GM12872 (cell line): ENCODE data around the gene CABLES1.

Experiments
- TF ChIP-seq, protein P1 (sequence below): IDR thresholded peaks from 3 replicates; pipeline ENCODE4 v1.5.1; 2011; ENCODE audit warnings: low read depth, mild to moderate bottlenecking, low read length, moderate library complexity; ENCODE audit not compliant: insufficient read depth

CABLES1 gene

DNA sequence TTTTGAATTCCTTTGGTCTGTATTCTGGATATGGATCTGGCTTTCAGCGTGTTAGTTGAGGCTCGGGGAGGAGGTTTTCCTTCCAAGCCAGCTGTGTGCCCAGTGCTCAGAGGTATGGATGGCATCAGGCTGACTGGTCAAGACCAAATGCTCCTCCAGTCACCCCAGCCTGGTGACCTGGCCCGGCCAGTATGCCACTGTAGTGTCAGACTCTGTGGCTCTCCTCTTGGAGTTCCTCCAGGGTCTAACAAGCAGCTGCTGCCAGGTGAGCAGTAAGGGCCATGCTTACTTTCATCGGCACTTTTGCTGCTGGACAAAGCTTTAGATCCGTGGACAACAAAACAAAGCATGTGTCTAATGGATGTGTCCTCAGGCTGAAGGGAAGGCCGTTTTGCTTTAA, 44.1 kb downstream of the CABLES1 start:
- TF ChIP-seq, protein P1, sequence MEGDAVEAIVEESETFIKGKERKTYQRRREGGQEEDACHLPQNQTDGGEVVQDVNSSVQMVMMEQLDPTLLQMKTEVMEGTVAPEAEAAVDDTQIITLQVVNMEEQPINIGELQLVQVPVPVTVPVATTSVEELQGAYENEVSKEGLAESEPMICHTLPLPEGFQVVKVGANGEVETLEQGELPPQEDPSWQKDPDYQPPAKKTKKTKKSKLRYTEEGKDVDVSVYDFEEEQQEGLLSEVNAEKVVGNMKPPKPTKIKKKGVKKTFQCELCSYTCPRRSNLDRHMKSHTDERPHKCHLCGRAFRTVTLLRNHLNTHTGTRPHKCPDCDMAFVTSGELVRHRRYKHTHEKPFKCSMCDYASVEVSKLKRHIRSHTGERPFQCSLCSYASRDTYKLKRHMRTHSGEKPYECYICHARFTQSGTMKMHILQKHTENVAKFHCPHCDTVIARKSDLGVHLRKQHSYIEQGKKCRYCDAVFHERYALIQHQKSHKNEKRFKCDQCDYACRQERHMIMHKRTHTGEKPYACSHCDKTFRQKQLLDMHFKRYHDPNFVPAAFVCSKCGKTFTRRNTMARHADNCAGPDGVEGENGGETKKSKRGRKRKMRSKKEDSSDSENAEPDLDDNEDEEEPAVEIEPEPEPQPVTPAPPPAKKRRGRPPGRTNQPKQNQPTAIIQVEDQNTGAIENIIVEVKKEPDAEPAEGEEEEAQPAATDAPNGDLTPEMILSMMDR: no peak

DNA sequence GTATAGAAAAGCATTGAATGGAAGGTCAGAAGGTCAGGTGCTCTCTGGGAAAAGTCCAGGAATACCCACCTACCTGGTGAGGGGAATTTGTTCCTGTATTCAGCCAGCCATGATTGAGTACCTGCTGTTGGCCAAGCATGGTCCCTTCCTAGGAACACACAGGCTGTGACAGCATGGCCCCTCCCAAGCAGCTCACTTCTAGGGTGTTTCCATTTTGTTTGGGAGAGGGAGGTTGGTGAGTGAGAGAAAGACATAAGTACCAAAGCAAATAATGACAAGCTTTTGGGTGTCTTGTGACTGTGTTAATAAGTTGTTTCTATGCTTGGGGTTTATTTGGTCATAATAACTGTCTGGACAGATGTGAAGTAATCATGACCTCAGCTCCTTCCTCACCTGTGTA, 46.3 kb downstream of the CABLES1 start:
- TF ChIP-seq, protein P1: no peak

DNA sequence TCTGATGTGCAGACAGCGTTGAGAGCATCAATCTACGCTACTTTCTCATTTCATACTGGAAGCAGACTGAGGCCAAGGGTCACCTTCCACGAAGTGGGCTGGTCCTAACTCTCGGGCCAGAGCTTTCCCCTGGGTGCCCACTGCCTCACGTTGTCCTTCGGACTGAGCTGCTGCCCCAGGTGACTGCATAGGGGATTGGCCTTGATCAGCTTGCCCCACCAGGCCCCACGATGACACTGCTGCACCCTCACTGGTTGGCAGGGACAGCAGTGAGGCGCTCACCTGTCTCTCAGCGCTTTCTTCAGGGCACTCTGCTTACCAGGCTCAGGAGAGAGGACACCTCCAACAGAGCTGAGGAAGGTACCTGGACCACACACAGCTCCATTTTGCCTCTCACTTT, 47.3 kb downstream of the CABLES1 start:
- TF ChIP-seq, protein P1: no peak

DNA sequence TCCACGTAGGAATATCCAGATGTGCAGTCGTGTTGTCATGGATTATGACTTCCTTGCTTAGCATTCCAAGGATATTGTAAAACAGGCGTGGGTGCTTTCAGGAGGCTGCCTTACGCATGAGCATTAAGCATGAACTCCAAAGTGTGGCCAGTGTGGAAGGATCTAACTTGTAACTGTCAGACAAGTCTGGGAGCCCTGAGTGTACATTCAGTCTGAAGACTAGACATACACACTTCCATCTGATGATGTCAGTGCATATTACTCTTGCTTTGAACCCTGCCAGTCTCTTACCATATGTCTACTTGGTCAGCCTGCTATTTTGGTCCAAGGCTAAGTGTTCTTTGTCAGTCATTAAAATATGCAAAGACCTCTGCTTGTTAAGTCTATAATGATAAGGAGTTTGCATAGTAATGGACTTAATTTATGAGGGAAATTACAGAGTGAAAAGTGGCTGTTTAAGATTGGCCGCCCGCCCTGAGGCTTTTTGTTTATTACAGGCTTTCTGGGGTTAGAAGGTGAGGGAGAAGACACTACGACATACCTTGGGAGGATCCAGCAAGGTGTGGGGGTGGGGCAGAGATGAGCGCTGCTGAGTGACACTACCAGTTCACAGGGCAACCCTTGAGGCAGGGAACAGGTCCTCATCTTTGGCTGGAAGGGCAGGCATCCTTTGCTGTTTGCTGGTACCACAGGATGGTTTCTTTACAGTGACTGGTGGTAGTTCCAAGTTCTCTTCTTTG, 48.3 kb downstream of the CABLES1 start:
- TF ChIP-seq, protein P1: no peak

DNA sequence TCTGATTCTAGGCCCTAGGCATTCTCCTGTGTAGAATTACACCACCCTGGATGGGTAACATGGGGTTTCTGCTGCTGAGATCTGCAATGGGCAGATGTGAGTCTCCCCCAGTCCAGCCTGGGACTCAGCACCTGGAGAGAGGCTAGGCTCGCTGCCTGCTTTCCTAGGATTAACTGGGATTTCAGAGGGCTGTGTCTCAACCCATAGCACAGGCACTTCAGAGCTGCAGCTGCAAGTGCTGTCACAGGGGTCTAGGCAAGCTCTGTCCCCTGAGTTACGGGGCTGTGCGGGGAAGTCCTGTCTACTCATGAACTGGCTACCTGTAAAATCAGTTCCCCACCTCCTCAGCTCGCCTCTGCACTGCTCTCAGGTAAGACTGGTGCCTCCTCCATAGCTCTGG, 51.5 kb downstream of the CABLES1 start:
- TF ChIP-seq, protein P1: no peak

GRCh38 chr18:23188068-23188760, 52.9 kb downstream of the CABLES1 start:
- TF ChIP-seq, protein P1: no peak

DNA sequence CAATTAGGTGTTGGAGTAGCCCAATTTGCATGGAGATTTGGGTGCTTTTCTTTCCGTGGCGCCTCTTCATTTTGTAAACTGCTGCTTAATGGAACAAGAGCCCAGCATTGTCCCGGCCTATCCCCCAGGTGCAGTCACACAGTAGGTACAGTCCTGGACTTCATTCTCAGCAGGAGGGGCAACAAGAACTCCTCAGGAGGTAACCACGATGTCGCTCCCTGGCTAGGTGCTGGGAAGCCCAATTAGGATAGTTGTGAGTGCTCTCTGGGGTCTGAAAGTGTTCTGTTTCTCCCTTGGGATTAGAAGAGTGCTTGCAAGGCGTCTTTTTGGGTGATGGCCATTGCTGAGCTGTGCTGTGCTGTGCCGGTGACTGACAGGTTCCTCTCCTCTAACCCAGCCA, 53.8 kb downstream of the CABLES1 start:
- TF ChIP-seq, protein P1: no peak
